CD14-positive monocyte (primary cell): ENCODE results near the gene LRRN3. TPM values are rescaled to one million over a fixed set of nuclear protein-coding genes. Genes with fewer than 3 reads are reported as not detected.

Source experiments
- DNase-seq, 3 donors: peaks; one replicate each; pipeline ENCODE4 v3.0.0-alpha.2; 2011 to 2022
- H2AFZ ChIP-seq: 2 replicates; pipeline ENCODE4 v1.6.0; 2012; ENCODE audit warnings: mild to moderate bottlenecking, low read depth, low read length, inconsistent platforms; ENCODE audit not compliant: insufficient read depth, poor library complexity, severe bottlenecking
- H3K27ac ChIP-seq, 2 donors: 1 replicate in 1 of 2; 2 replicates in 1 of 2; pipeline ENCODE4 v1.5.1; 2012 to 2013; ENCODE audit warnings: low read length in 2 of 2, control low read depth in 1 of 2, inconsistent platforms in 1 of 2, low read depth in 1 of 2, mild to moderate bottlenecking in 1 of 2
- H3K27me3 ChIP-seq, 2 donors: one replicate each; pipeline versions ENCODE4 v1.6.0 to v1.6.1; 2011 to 2013; ENCODE audit warnings: low read length in 2 of 2; ENCODE audit not compliant: control insufficient read depth in 2 of 2, insufficient read depth in 2 of 2
- H3K36me3 ChIP-seq, 2 donors: replicated peaks in 1 of 2; 1 replicate in 1 of 2; 2 replicates in 1 of 2; pipeline versions ENCODE4 v1.5.1 to v1.6.1; 2012 to 2013; ENCODE audit warnings: low read length in 2 of 2, control low read depth in 1 of 2, inconsistent platforms in 1 of 2, mild to moderate bottlenecking in 1 of 2; ENCODE audit not compliant: insufficient read depth in 2 of 2, control insufficient read depth in 1 of 2
- H3K4me1 ChIP-seq, 2 donors: 1 replicate in 1 of 2; 2 replicates in 1 of 2; pipeline versions ENCODE4 v1.5.1 to v1.6.1; 2012 to 2013; ENCODE audit warnings: low read length in 2 of 2, control low read depth in 1 of 2, inconsistent platforms in 1 of 2, mild to moderate bottlenecking in 1 of 2, moderate library complexity in 1 of 2; ENCODE audit not compliant: insufficient read depth in 2 of 2, control insufficient read depth in 1 of 2
- H3K4me2 ChIP-seq: replicated peaks from 2 replicates; pipeline ENCODE3; 2012; ENCODE audit warnings: low read length, moderate library complexity, mild to moderate bottlenecking; ENCODE audit not compliant: poor library complexity, severe bottlenecking; ENCODE audit errors: extremely low read depth
- H3K4me3 ChIP-seq, 3 experiments: fragments of 200-600 bp in 1 of 3; sonication (generic) in 1 of 3; replicated peaks in 1 of 3; 1 replicate in 2 of 3; 2 replicates in 1 of 3; pipeline ENCODE4 v1.5.1; 2011 to 2013; ENCODE audit warnings: low read length in 3 of 3, mild to moderate bottlenecking in 3 of 3, control low read depth in 2 of 3, low read depth in 2 of 3, inconsistent platforms in 1 of 3, moderate library complexity in 1 of 3
- H3K79me2 ChIP-seq: 2 replicates; pipeline ENCODE4 v1.6.0; 2012; ENCODE audit warnings: mild to moderate bottlenecking, control low read depth, inconsistent platforms, low read length, moderate library complexity; ENCODE audit not compliant: insufficient read depth
- H3K9ac ChIP-seq: 2 replicates; pipeline ENCODE4 v1.6.0; 2017; ENCODE audit warnings: low read length, mild to moderate bottlenecking; ENCODE audit not compliant: insufficient read depth, poor library complexity, severe bottlenecking
- H3K9me3 ChIP-seq, 2 donors: replicated peaks in 1 of 2; 1 replicate in 1 of 2; 2 replicates in 1 of 2; pipeline versions ENCODE4 v1.5.1 to v1.6.1; 2012 to 2013; ENCODE audit warnings: low read length in 2 of 2, control low read depth in 1 of 2; ENCODE audit not compliant: control insufficient read depth in 1 of 2, insufficient read depth in 1 of 2
- H4K20me1 ChIP-seq: 2 replicates; pipeline ENCODE4 v1.6.0; 2012; ENCODE audit warnings: mild to moderate bottlenecking, low read length, control low read depth, moderate library complexity; ENCODE audit not compliant: insufficient read depth
- H3K27ac Mint-ChIP-seq, 7 donors: one replicate each; pipeline ENCODE4 v1.8.0; 2020; ENCODE audit warnings: mild to moderate bottlenecking in 7 of 7, mixed read lengths in 7 of 7, moderate library complexity in 6 of 7, inconsistent platforms in 2 of 7
- H3K27me3 Mint-ChIP-seq, 3 donors: one replicate each; pipeline ENCODE4 v1.8.0; 2021 to 2022; ENCODE audit warnings: low read depth in 3 of 3, mild to moderate bottlenecking in 3 of 3, mixed read lengths in 3 of 3, moderate library complexity in 3 of 3, inconsistent platforms in 1 of 3
- H3K36me3 Mint-ChIP-seq, 2 donors: one replicate each; pipeline ENCODE4 v1.8.0; 2020; ENCODE audit warnings: mixed read lengths in 2 of 2, inconsistent platforms in 1 of 2, mild to moderate bottlenecking in 1 of 2
- H3K4me1 Mint-ChIP-seq: one replicate; pipeline ENCODE4 v1.8.0; 2020; ENCODE audit warnings: mild to moderate bottlenecking, mixed read lengths
- H3K4me3 Mint-ChIP-seq, 2 donors: one replicate each; pipeline ENCODE4 v1.8.0; 2020; ENCODE audit warnings: mild to moderate bottlenecking in 2 of 2, mixed read lengths in 2 of 2, moderate library complexity in 1 of 2
- H3K9me3 Mint-ChIP-seq, 7 donors: one replicate each; pipeline ENCODE4 v1.8.0; 2020 to 2022; ENCODE audit warnings: mixed read lengths in 7 of 7, mild to moderate bottlenecking in 6 of 7, moderate library complexity in 6 of 7, inconsistent platforms in 2 of 7
- WGBS: methylation state at CpG from one replicate; pipeline ENCODE4 v1.1.5; 2013; ENCODE audit warnings: missing lambda C conversion rate; ENCODE audit not compliant: insufficient coverage; 5-methylcytosine and 5-hydroxymethylcytosine counted together
- intact Hi-C, 2 donors: fragments of 100-400 bp; cut with micrococcal nuclease; formaldehyde crosslinking; loops; one replicate each; pipeline versions ENCODE4 v1.15.0 to v1.15.1; 2023
- polyA plus RNA-seq, 3 donors: library from polyadenylated mRNA; depleted of rRNA in 1 of 3; unstranded in 2 of 3; stranded (reverse) in 1 of 3; fragments of 300-500 nt in 2 of 3; fragments of >200 nt in 1 of 3; fragmentation: Illumina TruSeq in 2 of 3; gene quantifications; 1 replicate in 2 of 3; 2 replicates in 1 of 3; pipeline ENCODE4 v1.2.3, GENCODE V29; 2012 to 2021
- TF ChIP-seq, protein P1 (sequence below): fragments of 200-600 bp; IDR thresholded peaks from one replicate; pipeline ENCODE4 v1.8.0; 2022; ENCODE audit warnings: antibody characterized with exemption, mild to moderate bottlenecking

LRRN3 gene
- polyA plus RNA-seq, 3 donors, result 0.12 to 0.22 TPM; not detected in 1

DNA sequence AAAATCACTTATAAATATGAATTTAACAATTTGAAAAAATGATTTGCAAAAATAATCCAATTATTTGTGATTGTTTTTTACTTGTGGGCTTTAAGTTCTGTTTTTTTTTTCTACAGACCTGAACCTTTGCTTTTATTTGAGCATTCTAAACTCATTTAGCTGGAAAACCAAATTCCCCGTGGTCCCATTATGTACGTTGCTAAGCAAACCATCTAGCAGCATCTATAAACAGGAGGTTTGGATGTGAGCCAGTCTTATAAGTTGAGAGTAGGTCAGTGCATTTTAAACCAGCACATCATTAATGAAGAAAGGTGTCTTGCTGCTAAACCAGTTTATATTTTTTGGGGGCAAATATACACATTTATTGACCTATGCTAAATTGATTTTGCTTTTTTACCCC, 77.3 kb downstream of the LRRN3 start:
- Histone ChIP-seq H3K9ac (no peak overlapping the region), H3K4me2 (no peak overlapping the region), H3K4me3 (no peak overlapping the region), H3K79me2 (no peaks in the 10 kb centered on the region), H3K9me3 (no peaks in the 10 kb centered on the region), H4K20me1 (no peaks in the 10 kb centered on the region), H3K4me1 (no peaks in the 10 kb centered on the region), H3K36me3 (no peaks in the 10 kb centered on the region), H2AFZ (no peak overlapping the region), H3K27ac (no peak overlapping the region), H3K27me3 (no peaks in the 10 kb centered on the region)
- Mint-ChIP-seq H3K4me1 (no peaks in the 10 kb centered on the region), H3K27me3 (no peaks in the 10 kb centered on the region), H3K4me3 (no peak overlapping the region), H3K36me3 (no peaks in the 10 kb centered on the region), H3K9me3 (peaks cover 0 to 2% (median 0%) of the 10 kb centered on the region in 7 donors), H3K27ac (no peak overlapping the region)
- DNase-seq, result no peak
- no CpG with 5 or more reads among the region's 2 CpGs for WGBS
- TF ChIP-seq, protein P1, sequence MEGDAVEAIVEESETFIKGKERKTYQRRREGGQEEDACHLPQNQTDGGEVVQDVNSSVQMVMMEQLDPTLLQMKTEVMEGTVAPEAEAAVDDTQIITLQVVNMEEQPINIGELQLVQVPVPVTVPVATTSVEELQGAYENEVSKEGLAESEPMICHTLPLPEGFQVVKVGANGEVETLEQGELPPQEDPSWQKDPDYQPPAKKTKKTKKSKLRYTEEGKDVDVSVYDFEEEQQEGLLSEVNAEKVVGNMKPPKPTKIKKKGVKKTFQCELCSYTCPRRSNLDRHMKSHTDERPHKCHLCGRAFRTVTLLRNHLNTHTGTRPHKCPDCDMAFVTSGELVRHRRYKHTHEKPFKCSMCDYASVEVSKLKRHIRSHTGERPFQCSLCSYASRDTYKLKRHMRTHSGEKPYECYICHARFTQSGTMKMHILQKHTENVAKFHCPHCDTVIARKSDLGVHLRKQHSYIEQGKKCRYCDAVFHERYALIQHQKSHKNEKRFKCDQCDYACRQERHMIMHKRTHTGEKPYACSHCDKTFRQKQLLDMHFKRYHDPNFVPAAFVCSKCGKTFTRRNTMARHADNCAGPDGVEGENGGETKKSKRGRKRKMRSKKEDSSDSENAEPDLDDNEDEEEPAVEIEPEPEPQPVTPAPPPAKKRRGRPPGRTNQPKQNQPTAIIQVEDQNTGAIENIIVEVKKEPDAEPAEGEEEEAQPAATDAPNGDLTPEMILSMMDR, result no peak
- intact Hi-C loops, result no loop called here

GRCh38 chr7:111172564-111173257, 81.8 kb downstream of the LRRN3 start:
- Histone ChIP-seq H3K9me3 (no peaks in the 10 kb centered on the region), H3K4me1 (no peaks in the 10 kb centered on the region), H3K27ac (no peak overlapping the region), H2AFZ (no peak overlapping the region), H3K27me3 (no peaks in the 10 kb centered on the region), H3K36me3 (no peaks in the 10 kb centered on the region), H4K20me1 (no peaks in the 10 kb centered on the region), H3K9ac (no peak overlapping the region), H3K4me2 (no peak overlapping the region), H3K79me2 (no peaks in the 10 kb centered on the region), H3K4me3 (no peak overlapping the region)
- intact Hi-C loops, result no loop called here
- TF ChIP-seq, protein P1, result no peak
- Mint-ChIP-seq H3K4me1 (no peaks in the 10 kb centered on the region), H3K36me3 (no peaks in the 10 kb centered on the region), H3K4me3 (no peak overlapping the region), H3K27ac (no peak overlapping the region), H3K9me3 (peaks cover 0 to 4% (median 2%) of the 10 kb centered on the region in 7 donors), H3K27me3 (no peaks in the 10 kb centered on the region)
- no CpG with 5 or more reads among the region's 2 CpGs for WGBS
- DNase-seq, result no peak
